Thyroid gland (tissue), 4 donors: Measurements from ENCODE around the gene ITPRIPL2.

Source experiments
- CTCF ChIP-seq, 6 experiments: fragments of 200-600 bp in 3 of 6; fragments of 450-650 bp in 3 of 6; sonication (generic) in 3 of 6; IDR thresholded peaks; one replicate each; pipeline ENCODE4 v1.5.1; 2016 to 2019; ENCODE audit warnings: antibody characterized with exemption in 6 of 6, mild to moderate bottlenecking in 2 of 6, inconsistent platforms in 1 of 6, moderate library complexity in 1 of 6
- POLR2A ChIP-seq, 2 donors: fragments of 450-650 bp; IDR thresholded peaks; one replicate each; pipeline ENCODE4 v1.6.1; 2017; ENCODE audit warnings: antibody characterized with exemption in 2 of 2, mild to moderate bottlenecking in 2 of 2, moderate library complexity in 1 of 2

DNA sequence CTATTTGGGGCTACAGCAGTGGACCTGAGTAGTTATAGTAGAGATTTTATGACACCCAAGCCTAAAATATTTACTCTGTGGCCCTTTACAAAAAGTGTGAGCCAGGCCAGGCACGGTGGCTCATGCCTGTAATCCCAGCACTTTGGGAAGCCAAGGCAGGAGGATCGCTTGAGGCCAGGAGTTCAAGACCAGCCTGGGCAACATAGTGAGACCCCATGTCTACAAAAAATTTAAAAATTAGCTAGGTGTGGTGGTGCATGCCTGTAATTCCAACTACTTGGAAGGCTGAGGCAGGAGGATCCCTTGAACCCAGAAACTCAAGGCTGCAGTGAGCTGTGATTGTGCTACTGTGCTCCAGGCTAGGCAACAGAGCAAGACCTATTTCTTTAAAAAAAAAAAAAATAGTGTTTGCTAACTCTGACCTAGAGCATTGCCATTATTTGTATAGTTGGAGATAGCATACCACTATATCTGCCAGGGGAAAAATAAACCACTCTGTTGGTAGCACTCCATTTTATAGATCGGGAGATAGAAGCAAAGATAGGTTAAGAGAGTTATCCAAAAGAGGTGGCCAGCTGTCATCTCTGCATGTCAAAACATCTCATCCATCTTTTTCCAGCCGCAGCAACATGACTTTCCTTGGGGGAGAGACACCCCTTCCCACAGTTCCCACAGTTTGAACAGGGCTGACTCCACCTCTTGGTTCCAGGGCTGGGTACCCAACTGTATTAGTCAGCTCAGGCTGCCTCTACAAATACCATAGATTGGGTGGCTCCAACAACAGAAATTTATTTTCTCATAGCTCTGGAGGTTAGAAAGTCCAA is 3.0 kb upstream of the ITPRIPL2 start:
- no peak for TF ChIP-seq CTCF (IDR thresholded peaks at IDR 0.05)
- TF ChIP-seq POLR2A (IDR thresholded peaks at IDR 0.05) = no peak
